Measurements from ENCODE around the gene GABRB1. TPM values are rescaled to one million over a fixed set of nuclear protein-coding genes. Genes with fewer than 3 reads are reported as not detected.

GABRB1 gene
- total RNA-seq, 1 donor from 2014 or later, result 85.6 TPM

- no peak for DNase-seq (ENCODE audit: low spot score in 2 of 2)
- no peak for FAIRE-seq
Measured at GRCh38 chr4:47043821-47044220, 12.5 kb downstream of the GABRB1 start.

DNA sequence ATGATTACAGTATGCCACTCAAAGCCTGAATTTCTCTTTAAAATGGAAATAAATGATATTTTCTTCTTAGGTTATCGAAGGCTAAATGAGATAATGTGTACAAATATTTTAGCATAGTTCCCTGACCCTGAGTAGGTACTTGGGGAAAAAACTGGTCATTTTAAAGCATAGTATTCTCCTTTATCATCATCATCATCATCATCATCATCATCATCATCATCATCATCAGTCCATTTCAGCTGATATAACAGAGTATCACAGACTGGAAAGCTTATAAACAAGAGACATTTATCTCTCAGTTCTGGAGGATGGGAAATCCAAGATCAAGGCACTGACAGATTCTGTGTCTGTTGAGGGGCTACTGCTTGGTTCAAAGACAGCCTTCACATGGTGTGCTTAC lies 13.9 kb downstream of the GABRB1 start:
- FAIRE-seq (no peak), DNase-seq (ENCODE audit: low spot score in 2 of 2) (no peak)

DNA sequence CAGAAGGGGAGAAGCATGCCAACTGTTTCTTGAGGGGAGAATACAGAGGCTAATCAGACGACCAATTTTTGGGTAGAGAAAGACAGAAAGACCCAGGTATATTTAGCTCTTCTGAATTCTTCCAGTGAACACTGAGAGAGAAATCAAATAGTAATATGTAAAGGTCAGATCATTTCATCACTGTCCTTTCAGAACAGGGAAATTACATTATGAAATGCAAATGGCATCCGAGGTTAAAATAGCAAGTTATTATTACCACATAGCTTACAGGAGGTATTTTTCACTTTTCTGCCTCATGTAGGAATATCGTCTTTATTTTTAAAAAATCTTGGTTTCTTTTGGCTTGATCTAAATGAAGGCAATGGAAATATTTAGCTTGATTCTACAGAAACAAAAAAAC lies 18.0 kb downstream of the GABRB1 start:
- DNase-seq (ENCODE audit: low spot score in 2 of 2) (no peak), FAIRE-seq (no peak)

DNA sequence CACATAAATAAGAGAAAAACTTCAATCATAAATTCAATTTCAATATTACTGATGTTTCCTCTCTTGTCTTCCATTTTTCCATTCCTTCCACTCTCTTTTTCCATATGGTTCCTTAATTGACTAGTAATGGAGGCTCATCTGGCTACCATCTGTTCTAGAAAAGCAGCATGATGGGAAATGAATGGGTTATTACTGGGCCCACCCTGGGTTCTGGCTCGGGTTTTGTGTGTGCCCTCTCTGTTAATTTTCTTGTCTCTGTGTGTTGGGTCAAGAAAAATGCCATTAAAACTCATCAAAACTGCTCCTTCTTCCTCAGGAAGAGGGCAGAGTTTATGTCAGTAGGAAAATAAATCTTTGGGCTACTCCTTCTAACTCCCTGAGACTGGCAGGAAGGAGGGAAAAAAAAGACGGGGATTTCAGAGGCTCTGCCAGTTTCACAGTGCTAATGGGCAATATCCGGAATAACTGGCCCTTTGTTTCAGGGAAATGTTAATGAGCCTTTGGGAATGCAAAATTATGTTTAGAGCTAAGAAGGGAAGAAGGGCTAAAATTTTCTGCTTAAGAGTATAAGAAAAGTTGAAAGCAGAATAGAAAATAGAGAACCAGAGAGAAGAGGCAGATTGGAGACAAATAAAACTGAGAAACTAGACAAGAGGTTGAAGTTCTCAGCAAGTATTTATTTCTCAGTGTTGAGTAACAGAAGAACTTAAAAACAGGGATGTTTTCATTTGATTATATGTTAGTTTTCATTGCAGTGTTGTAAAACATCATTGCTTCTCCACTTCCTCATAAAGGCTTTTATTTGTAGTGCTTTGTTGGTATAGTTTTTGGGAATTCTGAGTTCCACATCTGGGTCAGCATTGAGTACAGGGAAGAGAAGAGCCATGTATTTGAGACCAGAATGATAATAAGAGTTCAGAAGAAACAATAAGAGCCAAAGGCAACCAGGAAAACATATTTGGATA lies 19.7 kb downstream of the GABRB1 start:
- no peak for FAIRE-seq
- no peak for DNase-seq (ENCODE audit: low spot score in 2 of 2)

DNA sequence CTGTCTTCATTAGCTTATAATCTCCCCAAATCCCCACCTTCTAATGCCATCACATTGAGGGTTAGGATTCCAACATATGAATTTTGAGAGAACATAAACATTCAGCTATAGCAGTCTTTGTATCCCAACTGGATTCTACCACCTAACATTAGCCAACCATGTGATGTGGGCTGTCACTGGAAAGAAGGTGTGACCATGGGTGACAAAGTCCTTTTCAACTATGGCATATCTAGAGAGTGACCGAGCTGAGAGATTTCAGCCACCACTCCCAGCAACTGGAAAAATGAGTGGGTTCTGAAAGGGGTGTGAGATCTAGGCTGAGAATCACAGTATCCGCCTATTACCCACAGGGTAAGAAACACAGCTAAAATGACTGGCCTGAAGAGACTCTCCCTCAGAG lies 22.1 kb downstream of the GABRB1 start:
- DNase-seq (ENCODE audit: low spot score in 2 of 2), result no peak
- FAIRE-seq, result no peak

GRCh38 chr4:47054130-47054529 lies 22.8 kb downstream of the GABRB1 start:
- FAIRE-seq (no peak), DNase-seq (ENCODE audit: low spot score in 2 of 2) (no peak)

GRCh38 chr4:47057991-47058390 lies 26.6 kb downstream of the GABRB1 start:
- FAIRE-seq (no peak), DNase-seq (ENCODE audit: low spot score in 2 of 2) (no peak)

- DNase-seq (ENCODE audit: low spot score in 2 of 2), result no peak
Measured at GRCh38 chr4:47060561-47060960, 29.2 kb downstream of the GABRB1 start.

GRCh38 chr4:47061435-47061834 lies 30.1 kb downstream of the GABRB1 start:
- no peak for FAIRE-seq
- DNase-seq (ENCODE audit: low spot score in 2 of 2), result no peak

More at GRCh38 chr4:47060561-47060960, 29.2 kb downstream of the GABRB1 start:
- no peak for FAIRE-seq

DNA sequence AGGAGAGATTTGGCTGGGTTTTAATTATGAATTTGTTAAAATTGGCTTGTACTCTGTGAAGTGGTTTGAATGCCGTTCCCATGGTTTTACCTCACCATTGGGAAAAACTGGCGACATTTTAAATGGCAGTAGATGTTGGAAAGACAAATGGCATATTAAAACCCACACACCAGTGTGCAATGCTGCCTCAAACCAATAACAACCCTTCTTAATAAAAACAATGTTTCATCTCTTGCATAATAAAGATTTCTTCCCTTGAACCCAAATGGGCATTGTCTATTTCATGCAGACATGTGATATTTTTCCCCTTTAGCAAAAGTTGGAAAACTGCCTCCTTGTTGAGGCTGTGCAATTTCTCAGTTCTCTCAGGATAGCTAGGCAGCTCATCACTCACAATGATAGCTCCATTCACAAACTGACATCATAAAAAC lies 33.7 kb downstream of the GABRB1 start:
- no peak for DNase-seq (ENCODE audit: low spot score in 2 of 2)
- no peak for FAIRE-seq

GRCh38 chr4:47068986-47069385 lies 37.6 kb downstream of the GABRB1 start:
- FAIRE-seq (no peak), DNase-seq (ENCODE audit: low spot score in 2 of 2) (no peak)

DNA sequence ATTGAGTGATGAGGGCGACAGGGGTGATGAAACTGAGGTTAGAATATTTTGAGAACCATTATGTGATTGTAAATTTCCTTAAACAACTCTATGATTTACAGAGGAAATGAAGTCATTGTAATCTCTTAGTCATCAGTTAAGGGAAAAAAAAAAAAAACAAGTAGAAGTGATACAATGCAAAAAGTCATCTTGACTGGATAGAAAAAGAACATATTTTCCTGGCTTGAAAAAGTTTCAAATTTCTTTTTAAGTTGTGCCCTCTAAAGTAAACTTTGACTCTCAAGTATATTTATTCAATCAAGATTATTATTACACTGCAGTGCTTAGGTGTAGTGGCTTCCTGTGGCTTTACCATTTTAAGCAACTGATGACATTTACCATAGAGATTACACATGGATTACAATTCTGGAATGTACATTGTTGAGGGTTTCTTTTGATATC lies 40.6 kb downstream of the GABRB1 start:
- DNase-seq (ENCODE audit: low spot score in 2 of 2), result no peak
- FAIRE-seq, result no peak

- FAIRE-seq (no peak), DNase-seq (ENCODE audit: low spot score in 2 of 2) (no peak)
Measured at GRCh38 chr4:47073647-47074046, 42.3 kb downstream of the GABRB1 start.

- FAIRE-seq, result no peak
- no peak for DNase-seq (ENCODE audit: low spot score in 2 of 2)
Measured at GRCh38 chr4:47074816-47075215, 43.4 kb downstream of the GABRB1 start.

GRCh38 chr4:47075262-47075661 lies 43.9 kb downstream of the GABRB1 start:
- DNase-seq (ENCODE audit: low spot score in 2 of 2), result no peak
- FAIRE-seq, result no peak

DNA sequence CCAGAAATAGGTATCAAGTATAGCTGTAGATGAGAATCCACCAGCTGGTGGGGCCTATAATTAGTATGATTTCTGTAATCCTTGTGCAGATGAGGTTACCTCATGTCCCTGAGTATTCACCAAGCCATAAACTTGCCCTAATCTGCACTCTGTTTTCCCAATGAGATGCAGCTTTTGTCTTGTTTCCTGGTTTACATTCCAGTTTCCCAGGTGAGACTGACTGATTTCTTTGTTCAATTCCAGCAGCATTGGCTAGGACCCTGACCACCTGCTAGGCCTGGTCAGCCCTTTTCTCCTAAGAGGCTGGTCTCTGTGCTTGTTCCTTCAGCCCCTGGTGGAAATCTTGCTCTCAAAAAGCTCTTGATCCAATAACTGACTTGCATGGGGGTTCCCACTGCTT lies 44.6 kb downstream of the GABRB1 start:
- FAIRE-seq (no peak), DNase-seq (ENCODE audit: low spot score in 2 of 2) (no peak)

GRCh38 chr4:47084111-47084510 lies 52.7 kb downstream of the GABRB1 start:
- DNase-seq (ENCODE audit: low spot score in 2 of 2), result no peak
- no peak for FAIRE-seq

- FAIRE-seq (no peak), DNase-seq (ENCODE audit: low spot score in 2 of 2) (no peak)
Measured at GRCh38 chr4:47084795-47085194, 53.4 kb downstream of the GABRB1 start.

DNA sequence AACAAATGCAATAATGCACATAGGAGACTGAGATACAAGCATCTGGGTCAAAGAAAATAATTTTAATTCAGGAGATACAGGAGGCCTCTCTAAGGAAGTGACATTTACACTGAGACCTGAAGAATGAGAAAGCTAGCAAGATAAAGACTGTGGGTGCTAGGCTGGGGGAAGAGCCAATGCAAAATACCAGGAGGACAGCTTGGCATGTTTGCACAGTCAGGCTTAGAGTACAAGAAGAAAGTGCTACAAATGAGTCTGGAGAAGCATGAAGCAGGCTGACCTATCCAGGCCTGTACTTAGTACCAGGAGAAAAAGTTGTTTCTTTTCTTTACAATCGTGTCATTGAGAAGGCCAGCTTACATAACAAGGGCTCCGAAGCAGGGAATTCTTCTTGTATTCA lies 56.9 kb downstream of the GABRB1 start:
- FAIRE-seq, result no peak

GRCh38 chr4:47095884-47096283 lies 64.5 kb downstream of the GABRB1 start:
- DNase-seq (ENCODE audit: low spot score in 2 of 2) (no peak), FAIRE-seq (no peak)

More for the DNA sequence above, 56.9 kb downstream of the GABRB1 start:
- DNase-seq (ENCODE audit: low spot score in 2 of 2), result no peak

- FAIRE-seq (no peak), DNase-seq (ENCODE audit: low spot score in 2 of 2) (no peak)
Measured at GRCh38 chr4:47101453-47101852, 70.1 kb downstream of the GABRB1 start.

DNA sequence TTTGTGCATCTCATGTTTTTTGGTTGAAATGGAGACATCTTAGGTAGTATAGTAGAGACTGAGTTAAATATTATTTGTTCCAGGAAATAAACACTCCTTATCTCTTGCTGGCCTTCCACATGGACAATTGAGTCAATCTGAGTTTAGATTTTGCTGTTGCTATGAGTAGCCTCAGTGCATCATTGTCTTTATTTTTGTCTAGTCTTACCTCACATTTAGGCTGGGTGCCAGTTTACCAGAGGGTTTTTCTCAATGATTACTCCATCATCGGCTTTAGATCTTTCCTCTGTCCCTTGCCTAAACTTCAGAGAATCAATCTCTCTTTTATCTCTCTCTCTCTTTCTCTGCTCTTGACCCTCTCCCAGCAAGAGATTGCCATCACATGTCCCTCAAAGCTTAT lies 73.6 kb downstream of the GABRB1 start:
- DNase-seq (ENCODE audit: low spot score in 2 of 2) (no peak), FAIRE-seq (no peak)

Measured in frontal cortex (tissue), 4 donors.